M059J (cell line): Measurements from ENCODE around the gene KLF6. TPM values are rescaled to one million over a fixed set of nuclear protein-coding genes. Genes with fewer than 3 reads are reported as not detected.

Source experiments
- DNase-seq: peaks from one replicate; pipeline ENCODE4 v3.0.0-alpha.2; 2012; ENCODE audit warnings: low read depth
- total RNA-seq: library from RNA; depleted of rRNA; stranded (reverse); fragments of >200 nt; shearing (Covaris generic); gene quantifications from 2 replicates; pipeline ENCODE4 v1.2.3, GENCODE V29; 2014

KLF6 gene
- total RNA-seq, 1 experiment from 2014 or later, result 9.9 TPM

DNA sequence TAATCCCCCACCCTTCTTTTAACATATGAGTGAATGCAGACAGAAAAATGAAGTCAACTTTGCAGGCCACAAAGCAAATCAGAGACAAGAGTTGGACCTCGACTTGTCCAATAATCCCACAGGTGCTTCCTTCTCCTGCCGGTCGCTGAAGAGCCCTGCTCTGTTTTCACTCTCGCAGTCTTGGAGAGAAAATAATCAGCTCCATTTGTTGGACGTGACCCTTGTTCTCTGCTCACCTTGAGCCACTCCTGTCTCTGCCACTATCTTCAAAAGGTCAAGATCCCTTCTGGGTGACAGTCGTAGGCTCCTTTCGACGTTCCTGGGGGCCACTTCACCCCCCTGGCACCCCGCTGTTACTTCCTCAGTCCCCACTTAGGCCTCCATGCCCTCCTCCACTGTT lies 2.8 kb upstream of the KLF6 start:
- no peak for DNase-seq

GRCh38 chr10:3787016-3787400 lies 2.0 kb upstream of the KLF6 start:
- DNase-seq, result no peak

DNA sequence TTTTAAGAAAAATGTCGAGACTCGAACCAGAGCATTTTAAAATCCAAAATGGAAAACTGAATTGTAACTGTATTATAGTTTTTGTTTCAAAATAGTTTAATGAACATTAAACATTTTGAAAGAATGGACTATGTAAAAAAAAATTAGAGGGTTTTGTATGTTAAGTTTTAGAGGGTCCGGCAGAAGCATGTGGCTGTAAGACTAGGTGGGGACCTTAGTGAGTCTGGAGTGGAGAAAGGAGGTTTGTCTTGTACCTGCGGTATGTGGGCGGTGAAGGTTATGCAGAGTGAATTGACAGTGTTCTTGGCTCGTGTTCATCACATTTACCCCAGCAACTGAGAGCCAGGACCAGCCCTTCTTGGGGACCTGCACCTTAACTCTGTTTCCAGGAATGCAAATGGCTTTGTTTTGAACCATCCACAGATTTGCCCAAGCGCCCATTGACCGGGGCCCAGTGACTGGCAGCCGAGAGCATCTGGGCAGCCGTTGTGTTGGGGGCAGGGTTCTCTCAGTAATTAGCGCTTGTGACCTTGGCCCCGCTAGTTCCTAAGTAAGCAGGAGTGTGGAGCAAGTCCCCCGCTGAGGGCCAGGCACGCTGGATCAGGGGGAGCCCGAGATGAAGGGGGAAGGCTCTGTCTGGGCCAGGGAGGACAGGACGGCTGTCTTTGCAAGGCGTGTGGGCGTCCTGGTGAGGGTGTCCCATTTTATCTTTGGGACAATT lies 1.4 kb upstream of the KLF6 start:
- DNase-seq, result peak; percentile 58

DNA sequence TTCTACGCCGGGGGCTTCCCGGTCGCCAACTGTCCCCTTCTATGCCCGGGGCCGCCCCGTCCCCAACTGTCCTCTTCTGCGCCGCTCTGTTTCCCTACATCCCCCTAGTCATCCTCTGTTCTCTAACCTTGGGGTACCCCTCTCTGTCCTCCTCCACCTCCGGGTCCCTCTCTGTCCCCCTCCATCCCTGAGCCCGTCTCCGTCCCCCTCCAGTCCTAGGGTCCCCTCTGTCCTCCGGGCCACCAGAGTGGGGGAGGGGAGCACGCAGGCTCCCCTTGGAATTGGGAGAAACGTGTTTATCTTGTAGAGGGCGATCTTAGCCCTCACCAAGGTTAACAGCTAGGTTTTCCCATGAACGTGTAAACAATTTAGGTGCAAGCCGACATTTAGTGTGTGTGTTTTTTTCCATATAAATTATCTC lies 852 bp upstream of the KLF6 start:
- DNase-seq, result peak; percentile 37

GRCh38 chr10:3785251-3785850 lies 342 bp upstream of the KLF6 start:
- DNase-seq, result peak; percentile 88

GRCh38 chr10:3783682-3784432 lies 1.2 kb downstream of the KLF6 start:
- DNase-seq, result peak; percentile 73

DNA sequence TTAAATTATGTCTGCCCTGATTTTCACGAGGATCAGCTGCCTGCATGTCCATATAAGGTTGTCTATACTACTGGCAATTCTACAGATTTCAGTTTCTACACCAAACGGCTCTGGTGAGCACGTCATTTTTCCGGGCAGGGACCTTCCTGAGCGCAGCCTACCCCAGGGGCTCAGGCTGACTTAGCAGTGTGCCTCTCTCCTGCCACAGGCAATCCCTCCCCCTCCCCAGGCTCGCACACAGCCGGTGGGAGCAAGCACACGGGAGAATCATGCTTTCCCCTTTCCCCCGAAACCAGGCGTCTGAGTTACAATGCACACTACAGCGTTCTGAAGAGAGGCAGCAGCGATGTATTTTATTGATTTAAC lies 1.7 kb downstream of the KLF6 start:
- DNase-seq, result peak; percentile 68

DNA sequence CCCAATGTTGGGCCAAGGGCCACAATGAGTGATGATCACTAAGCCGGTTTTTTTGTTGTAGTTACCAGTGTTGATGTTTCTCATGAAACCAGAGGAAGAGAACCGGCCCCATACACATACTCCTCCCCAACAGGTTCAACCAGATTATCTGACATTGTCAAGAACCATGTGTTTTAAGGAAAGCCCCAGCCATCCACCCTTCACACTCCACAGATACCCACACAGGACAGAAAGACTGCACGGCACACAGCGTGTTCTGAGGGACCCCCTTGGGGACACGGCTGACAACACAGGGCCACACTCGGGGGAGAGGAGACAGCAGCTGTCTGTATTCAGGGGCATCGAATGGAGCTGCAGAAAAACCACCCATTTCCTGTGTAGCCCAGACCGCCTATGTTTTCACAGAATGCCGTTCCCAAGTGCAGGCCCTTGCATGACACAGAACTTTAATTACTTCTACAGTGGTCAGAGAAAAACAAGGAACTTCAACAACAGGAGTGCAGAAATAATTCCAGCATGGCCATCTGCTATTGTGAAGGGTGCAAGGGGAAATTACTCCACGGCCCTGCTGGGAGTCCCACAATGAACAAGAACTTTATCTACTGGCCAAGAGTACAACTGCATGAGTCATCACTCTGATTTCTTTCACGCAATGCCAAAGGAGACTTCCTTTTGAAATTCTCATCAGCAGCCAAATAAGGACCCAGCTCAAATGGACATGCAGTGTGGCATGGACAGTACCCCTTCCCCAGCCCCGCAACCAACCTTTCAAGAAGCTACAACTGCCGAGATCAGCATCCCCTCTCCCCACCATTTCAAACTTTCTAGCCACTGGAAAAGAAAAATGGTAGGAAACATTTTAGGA lies 2.3 kb downstream of the KLF6 start:
- DNase-seq, result peak; percentile 86

DNA sequence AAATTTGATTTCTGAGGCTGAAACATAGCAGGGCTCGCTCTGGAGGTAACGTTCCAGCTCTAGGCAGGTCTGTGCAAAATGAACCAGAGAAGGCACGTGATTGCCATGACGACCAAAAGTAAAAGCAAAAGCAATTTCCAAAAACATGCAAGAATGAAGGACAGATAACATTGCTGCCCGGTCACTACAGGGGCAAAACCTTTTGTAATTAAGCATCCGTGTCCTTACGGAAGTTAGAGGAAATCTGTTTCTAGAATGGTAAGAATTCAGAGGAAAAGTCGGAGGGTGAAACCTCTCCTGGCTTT lies 2.9 kb downstream of the KLF6 start:
- DNase-seq, result no peak

DNA sequence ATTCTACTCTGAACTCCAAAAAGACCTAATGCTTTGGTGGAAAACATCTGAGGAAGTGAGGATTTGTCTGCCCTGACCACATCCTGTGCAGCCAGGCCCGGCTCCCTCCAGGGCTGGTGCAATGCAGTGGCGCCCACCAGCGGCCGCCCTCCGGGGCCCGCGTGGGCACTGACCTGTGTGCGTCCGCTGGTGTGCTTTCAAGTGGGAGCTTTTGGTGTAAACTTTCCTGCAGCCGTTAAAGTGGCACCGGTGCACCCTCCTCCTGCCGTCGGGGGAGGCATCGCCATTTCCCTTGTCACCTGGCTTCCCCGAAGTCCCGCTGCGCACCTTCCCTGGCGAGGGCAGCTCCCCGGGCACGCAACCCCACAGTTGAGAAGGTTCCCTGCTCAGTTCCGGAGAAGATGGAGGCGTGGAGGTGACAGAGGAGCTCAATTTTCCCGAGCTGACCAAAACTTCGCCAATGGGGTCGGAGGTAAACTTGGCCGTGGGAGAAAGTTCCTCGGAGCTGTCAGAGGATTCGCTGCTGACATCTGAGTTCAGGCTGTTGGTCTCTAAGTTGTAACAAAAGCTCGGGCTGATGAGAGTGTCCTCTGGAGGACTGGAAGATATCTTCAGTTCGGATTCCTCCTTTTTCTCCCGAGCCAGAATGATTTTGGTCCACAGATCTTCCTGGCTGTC lies 3.4 kb downstream of the KLF6 start:
- peak; percentile 44 for DNase-seq

GRCh38 chr10:3780771-3781467 lies 4.1 kb downstream of the KLF6 start:
- no peak for DNase-seq

DNA sequence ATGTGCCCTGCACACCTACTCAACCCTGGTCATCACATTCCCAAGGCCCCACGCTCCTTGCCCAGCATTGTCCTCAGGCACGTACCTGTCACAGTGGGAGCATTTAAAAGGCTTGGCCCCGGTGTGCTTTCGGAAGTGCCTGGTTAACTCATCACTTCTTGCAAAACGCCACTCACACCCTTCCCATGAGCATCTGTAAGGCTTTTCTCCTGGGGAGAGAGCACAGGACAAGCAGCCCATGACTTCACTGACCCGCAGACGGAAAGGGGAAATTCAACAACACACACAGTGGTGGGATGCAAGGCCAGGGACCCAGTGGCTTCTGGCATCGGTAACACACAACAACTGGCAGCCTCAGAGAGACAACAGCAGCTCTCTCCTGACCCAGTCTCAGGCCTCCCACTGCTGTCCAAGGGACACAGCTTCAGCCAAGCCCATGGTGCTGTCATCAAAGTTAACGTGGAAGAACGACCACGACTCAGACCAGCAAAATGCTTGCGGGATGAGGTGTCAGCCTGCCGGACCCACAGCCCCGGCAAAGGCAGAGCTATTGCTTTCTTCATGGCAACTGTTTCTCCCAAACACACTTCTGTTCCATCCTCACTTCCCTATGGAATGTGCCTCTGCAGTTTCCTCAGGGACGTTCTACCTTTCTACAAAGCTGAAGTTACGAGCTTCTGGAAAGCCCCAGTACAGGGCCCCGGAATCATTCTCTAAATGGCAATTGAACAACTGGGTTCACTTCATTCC lies 4.8 kb downstream of the KLF6 start:
- DNase-seq, result peak; percentile 71

DNA sequence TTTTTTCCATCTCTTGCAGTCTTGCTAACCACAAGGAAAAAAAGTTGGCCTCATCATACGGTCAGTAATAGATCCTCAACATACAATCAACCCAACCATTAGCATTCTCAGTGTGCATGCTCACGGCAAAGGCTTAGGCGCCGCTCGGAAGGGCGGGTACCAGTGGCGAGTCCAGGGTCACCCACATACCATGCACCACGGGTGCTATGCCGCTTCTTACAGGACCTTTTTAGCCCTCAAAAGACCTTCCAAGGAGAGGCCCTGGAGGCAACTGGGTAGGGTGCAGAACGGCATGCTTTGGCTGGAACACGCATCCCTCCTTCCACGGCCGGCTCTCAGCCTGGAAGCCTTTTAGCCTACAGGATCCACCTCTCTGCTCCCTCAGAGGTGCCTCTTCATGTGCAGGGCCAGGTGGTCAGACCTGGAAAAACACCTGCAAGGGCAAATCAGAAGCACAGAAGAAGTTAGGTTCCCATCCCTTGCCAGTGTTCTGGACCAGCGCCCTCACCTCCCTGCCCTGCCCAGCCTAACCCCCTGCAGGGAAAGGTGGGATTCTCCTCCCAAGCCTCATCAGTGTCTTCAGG lies 5.8 kb downstream of the KLF6 start:
- peak; percentile 25 for DNase-seq

DNA sequence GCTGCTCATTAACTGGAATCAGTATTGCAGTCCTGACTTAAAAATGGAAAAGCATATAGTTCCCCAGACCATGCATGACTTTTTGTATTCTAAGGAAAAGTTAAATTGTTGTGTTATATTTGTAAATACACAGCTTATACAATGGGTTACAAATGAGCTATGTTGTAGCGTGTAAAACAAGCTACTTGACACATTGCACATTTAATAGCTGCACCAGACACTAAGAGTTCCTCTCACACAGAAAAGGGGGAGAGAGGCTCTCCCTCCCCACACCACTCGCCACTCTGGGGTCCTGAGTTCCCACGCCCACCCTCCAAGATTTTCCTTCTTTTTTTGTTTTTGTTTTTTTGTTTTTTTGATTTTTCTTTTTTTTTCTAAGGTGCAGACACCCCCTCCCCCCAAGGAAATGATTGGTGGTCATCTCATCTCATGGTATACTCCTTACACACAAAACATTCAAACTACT lies 6.3 kb downstream of the KLF6 start:
- peak; percentile 18 for DNase-seq

- peak; percentile 27 for DNase-seq
Observed at GRCh38 chr10:3777981-3778691, 6.9 kb downstream of the KLF6 start.

GRCh38 chr10:3776796-3777571 lies 8.0 kb downstream of the KLF6 start:
- peak; percentile 83 for DNase-seq

DNA sequence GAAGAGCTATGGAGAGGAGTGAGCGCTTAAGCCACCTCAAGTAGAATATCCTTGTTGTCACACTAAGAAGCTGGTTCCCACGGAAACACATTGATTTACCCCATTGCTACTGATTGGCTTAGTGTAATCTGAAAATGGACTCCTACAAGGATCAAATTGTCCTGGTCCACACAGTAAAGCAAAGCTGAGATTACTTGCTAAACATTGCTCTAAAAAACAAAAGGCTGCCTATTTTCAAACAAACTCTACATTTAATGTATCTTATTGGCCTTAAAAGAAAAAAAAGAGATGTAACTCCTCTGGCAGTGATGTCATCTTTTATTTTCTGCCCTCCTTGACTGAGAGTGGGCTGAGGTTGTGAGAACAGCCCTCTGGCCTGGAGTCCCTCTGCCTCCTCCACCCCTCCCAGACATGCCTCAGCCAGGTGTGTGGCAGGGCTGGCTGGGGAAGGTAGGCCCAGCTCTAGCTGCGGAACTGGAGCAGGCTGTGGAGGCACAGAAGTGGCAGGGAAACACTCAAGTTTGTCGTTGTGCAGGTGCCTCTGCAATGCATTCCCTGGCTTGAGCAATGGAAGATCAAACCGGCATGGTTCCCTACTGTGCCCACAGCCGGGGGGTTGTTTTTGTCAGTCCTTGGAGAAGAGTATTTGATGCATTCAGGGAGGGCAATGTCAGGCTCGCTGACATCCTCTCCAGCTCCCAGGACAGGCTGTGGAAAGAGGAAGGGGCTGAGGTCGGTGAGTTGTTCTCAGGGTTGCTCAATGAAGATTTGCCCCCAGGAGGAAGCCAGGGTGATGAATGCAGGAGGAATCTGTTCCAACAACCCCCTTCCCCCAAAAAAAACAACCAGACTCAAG lies 9.1 kb downstream of the KLF6 start:
- DNase-seq, result peak; percentile 68
